Heart left ventricle (tissue), 13 donors: ENCODE results near the gene VSIG10L2.

ENCODE experiments used
- POLR2A ChIP-seq, 2 donors: fragments of 450-650 bp; IDR thresholded peaks; one replicate each; pipeline ENCODE4 v1.6.1; 2017; ENCODE audit warnings: antibody characterized with exemption in 2 of 2, mild to moderate bottlenecking in 2 of 2, moderate library complexity in 2 of 2
- TF ChIP-seq, protein P1 (sequence below), 12 donors: fragments of 200-600 bp; sonication (generic) in 4 of 12; IDR thresholded peaks; one replicate each; pipeline versions ENCODE4 v1.5.0 to v1.8.0; 2018 to 2022; ENCODE audit warnings: antibody characterized with exemption in 12 of 12, mild to moderate bottlenecking in 5 of 12
- donor health status: ischemic (EF 13 %, LVEDD 7.1; RV severe dilation, severe dysfunction).
- donor health status: DM: no; HTN: yes; CAD: no.
- donor health status: DM: no; HTN: no; CAD: no.
- donor health status: ischemic (EF 25% LVEDD 6.9; RV normal size, moderate dysfunction).
- donor health status: ischemic (EF 25% LVEDD 5.7; RV mildly dilated, moderate dysfunction).
- donor health status: ischemic (EF 35%, LVEDD 5.7; RV mildly dilated, moderate dysfunction).
- donor health status: nonischemic (EF 11% LVEDD 7.7; RV severe dilation, severe dysfunction).
- donor health status: DM: yes; HTN: yes; CAD: no.
- donor health status: PGD.
- donor health status: ischemic (EF 29% LVEDD 5.4; RV normal size, mild dysfunction).
- donor health status: nonischemic (EF 23%, LVEDD 6.1; RV moderate dilation, normal function).

DNA sequence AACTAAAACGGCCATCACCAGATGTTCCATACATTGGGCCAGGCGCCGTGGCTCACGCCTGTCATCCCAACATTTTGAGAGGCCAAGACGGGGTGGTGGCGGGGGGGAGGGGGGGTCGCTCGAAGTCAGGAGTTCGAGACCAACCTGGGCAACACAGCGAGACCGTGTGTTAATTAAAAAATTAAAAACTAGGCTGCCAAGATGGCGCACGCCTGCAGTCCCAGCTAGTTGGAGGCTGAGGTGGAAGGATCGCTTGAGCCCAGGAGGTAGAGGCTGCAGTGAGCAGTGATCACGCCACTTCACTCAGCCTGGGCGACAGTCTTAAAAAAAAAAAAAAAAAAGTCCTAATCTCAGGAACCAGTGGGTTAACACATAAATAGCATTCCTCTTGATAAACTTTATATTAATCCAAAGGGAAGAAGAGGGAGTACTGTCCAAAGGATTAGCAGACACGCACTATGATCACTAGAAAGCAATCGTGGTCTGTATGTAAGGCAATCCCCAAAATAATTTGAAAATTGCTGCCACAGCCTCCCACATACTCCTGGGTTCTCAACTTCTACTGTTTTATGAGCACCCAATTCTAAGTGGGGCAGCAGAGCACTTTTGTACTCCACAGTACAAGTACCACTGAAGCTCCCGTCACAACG lies 43.4 kb upstream of the VSIG10L2 start:
- TF ChIP-seq, protein P1, sequence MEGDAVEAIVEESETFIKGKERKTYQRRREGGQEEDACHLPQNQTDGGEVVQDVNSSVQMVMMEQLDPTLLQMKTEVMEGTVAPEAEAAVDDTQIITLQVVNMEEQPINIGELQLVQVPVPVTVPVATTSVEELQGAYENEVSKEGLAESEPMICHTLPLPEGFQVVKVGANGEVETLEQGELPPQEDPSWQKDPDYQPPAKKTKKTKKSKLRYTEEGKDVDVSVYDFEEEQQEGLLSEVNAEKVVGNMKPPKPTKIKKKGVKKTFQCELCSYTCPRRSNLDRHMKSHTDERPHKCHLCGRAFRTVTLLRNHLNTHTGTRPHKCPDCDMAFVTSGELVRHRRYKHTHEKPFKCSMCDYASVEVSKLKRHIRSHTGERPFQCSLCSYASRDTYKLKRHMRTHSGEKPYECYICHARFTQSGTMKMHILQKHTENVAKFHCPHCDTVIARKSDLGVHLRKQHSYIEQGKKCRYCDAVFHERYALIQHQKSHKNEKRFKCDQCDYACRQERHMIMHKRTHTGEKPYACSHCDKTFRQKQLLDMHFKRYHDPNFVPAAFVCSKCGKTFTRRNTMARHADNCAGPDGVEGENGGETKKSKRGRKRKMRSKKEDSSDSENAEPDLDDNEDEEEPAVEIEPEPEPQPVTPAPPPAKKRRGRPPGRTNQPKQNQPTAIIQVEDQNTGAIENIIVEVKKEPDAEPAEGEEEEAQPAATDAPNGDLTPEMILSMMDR (IDR thresholded peaks at IDR 0.05): no peak
- TF ChIP-seq POLR2A (IDR thresholded peaks at IDR 0.05): no peak
